Heart left ventricle (tissue), 13 donors: ENCODE measurements around the gene SZT2.

Source experiments
- POLR2A ChIP-seq, 2 donors: fragments of 450-650 bp; IDR thresholded peaks; one replicate each; pipeline ENCODE4 v1.6.1; 2017; ENCODE audit warnings: antibody characterized with exemption in 2 of 2, mild to moderate bottlenecking in 2 of 2, moderate library complexity in 2 of 2
- TF ChIP-seq, protein P1 (sequence below), 12 donors: fragments of 200-600 bp; sonication (generic) in 4 of 12; IDR thresholded peaks; one replicate each; pipeline versions ENCODE4 v1.5.0 to v1.8.0; 2018 to 2022; ENCODE audit warnings: antibody characterized with exemption in 12 of 12, mild to moderate bottlenecking in 5 of 12
- donor health status: ischemic (EF 13 %, LVEDD 7.1; RV severe dilation, severe dysfunction).
- donor health status: DM: no; HTN: yes; CAD: no.
- donor health status: DM: no; HTN: no; CAD: no.
- donor health status: ischemic (EF 25% LVEDD 6.9; RV normal size, moderate dysfunction).
- donor health status: ischemic (EF 25% LVEDD 5.7; RV mildly dilated, moderate dysfunction).
- donor health status: ischemic (EF 35%, LVEDD 5.7; RV mildly dilated, moderate dysfunction).
- donor health status: nonischemic (EF 11% LVEDD 7.7; RV severe dilation, severe dysfunction).
- donor health status: DM: yes; HTN: yes; CAD: no.
- donor health status: PGD.
- donor health status: ischemic (EF 29% LVEDD 5.4; RV normal size, mild dysfunction).
- donor health status: nonischemic (EF 23%, LVEDD 6.1; RV moderate dilation, normal function).

DNA sequence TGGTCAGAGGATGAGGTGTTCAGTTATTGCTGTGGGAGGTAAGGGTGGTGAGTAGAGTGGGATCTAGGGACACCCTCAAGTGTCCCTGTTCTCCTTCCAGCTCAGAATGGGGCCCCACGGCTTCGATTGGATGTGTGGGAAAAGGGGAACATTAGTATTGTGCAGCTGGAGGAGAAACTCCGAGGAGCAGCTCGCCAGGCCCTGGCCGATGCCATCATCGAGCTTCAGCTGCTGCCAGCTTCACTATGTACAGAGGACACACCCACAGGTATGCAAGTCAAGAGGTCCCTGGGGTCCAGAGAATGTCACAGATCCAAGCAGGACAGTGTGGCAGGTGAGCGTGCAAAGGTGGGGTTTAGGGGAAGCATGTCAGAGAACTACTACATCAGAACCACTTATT is 50.1 kb downstream of the SZT2 start:
- no peak for TF ChIP-seq POLR2A (IDR thresholded peaks at IDR 0.05)
- TF ChIP-seq, protein P1, sequence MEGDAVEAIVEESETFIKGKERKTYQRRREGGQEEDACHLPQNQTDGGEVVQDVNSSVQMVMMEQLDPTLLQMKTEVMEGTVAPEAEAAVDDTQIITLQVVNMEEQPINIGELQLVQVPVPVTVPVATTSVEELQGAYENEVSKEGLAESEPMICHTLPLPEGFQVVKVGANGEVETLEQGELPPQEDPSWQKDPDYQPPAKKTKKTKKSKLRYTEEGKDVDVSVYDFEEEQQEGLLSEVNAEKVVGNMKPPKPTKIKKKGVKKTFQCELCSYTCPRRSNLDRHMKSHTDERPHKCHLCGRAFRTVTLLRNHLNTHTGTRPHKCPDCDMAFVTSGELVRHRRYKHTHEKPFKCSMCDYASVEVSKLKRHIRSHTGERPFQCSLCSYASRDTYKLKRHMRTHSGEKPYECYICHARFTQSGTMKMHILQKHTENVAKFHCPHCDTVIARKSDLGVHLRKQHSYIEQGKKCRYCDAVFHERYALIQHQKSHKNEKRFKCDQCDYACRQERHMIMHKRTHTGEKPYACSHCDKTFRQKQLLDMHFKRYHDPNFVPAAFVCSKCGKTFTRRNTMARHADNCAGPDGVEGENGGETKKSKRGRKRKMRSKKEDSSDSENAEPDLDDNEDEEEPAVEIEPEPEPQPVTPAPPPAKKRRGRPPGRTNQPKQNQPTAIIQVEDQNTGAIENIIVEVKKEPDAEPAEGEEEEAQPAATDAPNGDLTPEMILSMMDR (IDR thresholded peaks at IDR 0.05), result no peak
